HepG2 (cell line): Measurements from ENCODE around the gene CALHM5.

ENCODE experiments used
- ATAD3A ChIP-seq: sonication (generic); formaldehyde crosslinking; IDR thresholded peaks from 2 replicates; pipeline ENCODE4 v1.4.0; 2020; ENCODE audit warnings: missing genetic modification reagents
- GABPA ChIP-seq, 2 experiments: IDR thresholded peaks; 2 replicates each; pipeline ENCODE4 v1.6.1; 2011 to 2016; ENCODE audit warnings: low read depth in 2 of 2, low read length in 1 of 2, missing biosample characterization in 1 of 2, missing genetic modification characterization in 1 of 2
- SIN3A ChIP-seq: IDR thresholded peaks from 2 replicates; pipeline ENCODE4 v1.6.1; 2011; ENCODE audit warnings: low read depth, mild to moderate bottlenecking, control low read depth, low read length, borderline replicate concordance
- SNAI1 ChIP-seq: sonication (generic); formaldehyde crosslinking; IDR thresholded peaks from 2 replicates; pipeline ENCODE4 v1.5.0; 2020; ENCODE audit warnings: mild to moderate bottlenecking, missing genetic modification reagents, borderline replicate concordance
- ZMAT3 ChIP-seq: sonication (generic); formaldehyde crosslinking; conservative IDR thresholded peaks from 2 replicates; pipeline ENCODE4 v1.7.0; 2021; ENCODE audit warnings: missing genetic modification reagents
- ZNF274 ChIP-seq: sonication (generic); formaldehyde crosslinking; IDR thresholded peaks from 2 replicates; pipeline ENCODE4 v1.5.1; 2020; ENCODE audit warnings: mild to moderate bottlenecking, missing genetic modification reagents
- TF ChIP-seq, protein P1 (sequence below): sonication (generic); formaldehyde crosslinking; IDR thresholded peaks from 2 replicates; pipeline ENCODE4 v1.5.0; 2020; ENCODE audit warnings: missing genetic modification reagents
- TF ChIP-seq, protein P2 (sequence below): IDR thresholded peaks from 2 replicates; pipeline ENCODE4 v1.6.1; 2012; ENCODE audit warnings: low read depth, low read length, improper control_type of control experiment
- TF ChIP-seq, protein P3 (sequence below): sonication (generic); formaldehyde crosslinking; conservative IDR thresholded peaks from 2 replicates; pipeline ENCODE4 v1.4.0; 2020; ENCODE audit warnings: missing genetic modification reagents

DNA sequence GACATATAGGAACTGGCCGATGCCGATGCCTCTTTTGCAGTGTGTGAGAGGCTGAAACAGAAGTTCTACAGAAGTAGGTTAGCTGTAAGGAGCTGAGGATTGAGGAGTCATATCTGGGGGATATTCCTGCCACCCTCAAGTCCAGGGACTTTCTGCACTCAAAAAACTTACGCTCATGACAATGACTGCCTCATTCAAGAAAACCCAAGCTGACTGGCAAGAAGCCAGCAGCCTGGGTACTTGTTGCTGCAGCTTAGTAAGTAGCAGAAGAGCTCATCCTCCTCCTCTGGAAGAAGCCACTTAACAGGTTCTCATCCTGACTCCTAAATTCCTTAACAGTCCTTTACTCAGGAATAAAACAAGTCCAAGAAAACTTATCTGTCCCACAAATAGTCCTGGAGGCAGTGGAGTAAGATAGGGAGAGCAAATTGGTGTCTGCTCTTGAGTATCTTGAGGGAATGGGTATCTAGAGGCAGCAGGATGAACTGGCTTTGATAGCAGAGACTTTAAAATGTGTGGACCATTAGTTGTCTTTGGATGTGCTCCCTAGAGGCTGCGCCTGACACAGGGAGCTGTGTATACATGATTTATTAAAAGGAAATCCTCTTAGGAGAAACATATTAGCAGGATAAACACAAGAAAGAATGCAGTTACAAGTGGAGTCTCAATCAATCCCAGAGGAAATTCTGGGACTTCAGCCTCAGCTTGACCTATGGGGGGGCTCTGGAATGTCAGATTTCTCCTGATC, 7.4 kb downstream of the CALHM5 start:
- TF ChIP-seq, protein P1, sequence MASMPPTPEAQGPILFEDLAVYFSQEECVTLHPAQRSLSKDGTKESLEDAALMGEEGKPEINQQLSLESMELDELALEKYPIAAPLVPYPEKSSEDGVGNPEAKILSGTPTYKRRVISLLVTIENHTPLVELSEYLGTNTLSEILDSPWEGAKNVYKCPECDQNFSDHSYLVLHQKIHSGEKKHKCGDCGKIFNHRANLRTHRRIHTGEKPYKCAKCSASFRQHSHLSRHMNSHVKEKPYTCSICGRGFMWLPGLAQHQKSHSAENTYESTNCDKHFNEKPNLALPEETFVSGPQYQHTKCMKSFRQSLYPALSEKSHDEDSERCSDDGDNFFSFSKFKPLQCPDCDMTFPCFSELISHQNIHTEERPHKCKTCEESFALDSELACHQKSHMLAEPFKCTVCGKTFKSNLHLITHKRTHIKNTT (CRISPR knock-in tag) = no peak
- no peak for TF ChIP-seq ZNF274 (CRISPR knock-in tag)
- no peak for TF ChIP-seq ATAD3A (CRISPR knock-in tag)
- TF ChIP-seq, protein P2, sequence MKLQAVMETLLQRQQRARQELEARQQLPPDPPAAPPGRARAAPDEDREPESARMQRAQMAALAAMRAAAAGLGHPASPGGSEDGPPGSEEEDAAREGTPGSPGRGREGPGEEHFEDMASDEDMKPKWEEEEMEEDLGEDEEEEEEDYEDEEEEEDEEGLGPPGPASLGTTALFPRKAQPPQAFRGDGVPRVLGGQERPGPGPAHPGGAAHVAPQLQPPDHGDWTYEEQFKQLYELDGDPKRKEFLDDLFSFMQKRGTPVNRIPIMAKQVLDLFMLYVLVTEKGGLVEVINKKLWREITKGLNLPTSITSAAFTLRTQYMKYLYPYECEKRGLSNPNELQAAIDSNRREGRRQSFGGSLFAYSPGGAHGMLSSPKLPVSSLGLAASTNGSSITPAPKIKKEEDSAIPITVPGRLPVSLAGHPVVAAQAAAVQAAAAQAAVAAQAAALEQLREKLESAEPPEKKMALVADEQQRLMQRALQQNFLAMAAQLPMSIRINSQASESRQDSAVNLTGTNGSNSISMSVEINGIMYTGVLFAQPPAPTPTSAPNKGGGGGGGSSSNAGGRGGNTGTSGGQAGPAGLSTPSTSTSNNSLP = no peak
- TF ChIP-seq GABPA (IDR thresholded peaks at IDR 0.05; ENCODE audit: low read depth, low read length) = no peak
- no peak for TF ChIP-seq GABPA (CRISPR knock-in tag; IDR thresholded peaks at IDR 0.05; ENCODE audit: low read depth)
- no peak for TF ChIP-seq SNAI1 (CRISPR knock-in tag)
- no peak for TF ChIP-seq SIN3A
- TF ChIP-seq, protein P3, sequence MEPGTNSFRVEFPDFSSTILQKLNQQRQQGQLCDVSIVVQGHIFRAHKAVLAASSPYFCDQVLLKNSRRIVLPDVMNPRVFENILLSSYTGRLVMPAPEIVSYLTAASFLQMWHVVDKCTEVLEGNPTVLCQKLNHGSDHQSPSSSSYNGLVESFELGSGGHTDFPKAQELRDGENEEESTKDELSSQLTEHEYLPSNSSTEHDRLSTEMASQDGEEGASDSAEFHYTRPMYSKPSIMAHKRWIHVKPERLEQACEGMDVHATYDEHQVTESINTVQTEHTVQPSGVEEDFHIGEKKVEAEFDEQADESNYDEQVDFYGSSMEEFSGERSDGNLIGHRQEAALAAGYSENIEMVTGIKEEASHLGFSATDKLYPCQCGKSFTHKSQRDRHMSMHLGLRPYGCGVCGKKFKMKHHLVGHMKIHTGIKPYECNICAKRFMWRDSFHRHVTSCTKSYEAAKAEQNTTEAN (CRISPR knock-in tag) = no peak
- TF ChIP-seq ZMAT3 (CRISPR knock-in tag) = no peak
